ENCODE measurements around the gene PKIG.

PKIG gene

DNA sequence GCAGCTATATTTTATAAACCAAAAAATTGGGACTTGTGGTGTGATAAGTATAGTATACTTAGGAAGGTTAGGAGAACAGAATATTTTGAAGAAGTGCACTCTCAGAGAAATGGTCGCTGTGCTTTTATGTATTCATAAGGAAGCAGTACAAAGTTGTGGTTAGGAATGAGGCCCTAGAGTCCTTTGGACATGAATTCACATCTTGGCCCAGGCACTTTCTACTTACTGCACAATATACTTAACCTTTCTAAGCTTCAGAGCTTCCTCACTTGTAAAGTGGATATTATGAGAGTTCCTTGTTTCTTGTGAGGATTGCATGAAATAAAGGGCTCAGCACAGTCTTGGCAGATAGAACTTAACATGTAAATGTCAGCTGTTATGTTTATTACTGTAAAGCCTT, 39.5 kb upstream of the PKIG start:
- no peak overlapping the region for H3K4me3 ChIP-seq (ENCODE audit: low read depth, low read length)
- DNase-seq (ENCODE audit: low read depth): no peak
- TF ChIP-seq, protein P1, sequence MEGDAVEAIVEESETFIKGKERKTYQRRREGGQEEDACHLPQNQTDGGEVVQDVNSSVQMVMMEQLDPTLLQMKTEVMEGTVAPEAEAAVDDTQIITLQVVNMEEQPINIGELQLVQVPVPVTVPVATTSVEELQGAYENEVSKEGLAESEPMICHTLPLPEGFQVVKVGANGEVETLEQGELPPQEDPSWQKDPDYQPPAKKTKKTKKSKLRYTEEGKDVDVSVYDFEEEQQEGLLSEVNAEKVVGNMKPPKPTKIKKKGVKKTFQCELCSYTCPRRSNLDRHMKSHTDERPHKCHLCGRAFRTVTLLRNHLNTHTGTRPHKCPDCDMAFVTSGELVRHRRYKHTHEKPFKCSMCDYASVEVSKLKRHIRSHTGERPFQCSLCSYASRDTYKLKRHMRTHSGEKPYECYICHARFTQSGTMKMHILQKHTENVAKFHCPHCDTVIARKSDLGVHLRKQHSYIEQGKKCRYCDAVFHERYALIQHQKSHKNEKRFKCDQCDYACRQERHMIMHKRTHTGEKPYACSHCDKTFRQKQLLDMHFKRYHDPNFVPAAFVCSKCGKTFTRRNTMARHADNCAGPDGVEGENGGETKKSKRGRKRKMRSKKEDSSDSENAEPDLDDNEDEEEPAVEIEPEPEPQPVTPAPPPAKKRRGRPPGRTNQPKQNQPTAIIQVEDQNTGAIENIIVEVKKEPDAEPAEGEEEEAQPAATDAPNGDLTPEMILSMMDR (IDR thresholded peaks at IDR 0.05; ENCODE audit: low read depth, low read length, missing control alignments): no peak

DNA sequence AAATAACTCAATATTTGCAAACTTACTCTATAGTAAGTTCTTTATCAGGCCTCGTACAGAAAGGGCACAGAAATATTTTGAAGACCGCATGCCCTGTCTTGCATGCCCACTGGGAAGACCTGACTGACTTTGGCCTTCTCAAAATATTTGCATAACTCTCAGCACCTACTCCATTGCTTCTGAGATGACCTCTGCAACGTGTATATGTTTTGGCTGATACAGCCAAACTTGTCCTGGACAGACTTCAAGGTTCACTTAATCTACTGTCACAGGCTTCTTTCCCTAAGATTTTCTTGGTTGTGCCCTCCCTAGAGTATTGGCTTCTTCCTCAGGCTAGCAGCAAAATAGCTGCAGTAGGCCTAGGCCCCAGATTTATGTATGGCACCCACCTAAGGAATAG, 39.0 kb upstream of the PKIG start:
- TF ChIP-seq, protein P1 (IDR thresholded peaks at IDR 0.05; ENCODE audit: low read depth, low read length, missing control alignments): no peak
- H3K4me3 ChIP-seq (ENCODE audit: low read depth, low read length): no peak overlapping the region
- DNase-seq (ENCODE audit: low read depth): no peak

DNA sequence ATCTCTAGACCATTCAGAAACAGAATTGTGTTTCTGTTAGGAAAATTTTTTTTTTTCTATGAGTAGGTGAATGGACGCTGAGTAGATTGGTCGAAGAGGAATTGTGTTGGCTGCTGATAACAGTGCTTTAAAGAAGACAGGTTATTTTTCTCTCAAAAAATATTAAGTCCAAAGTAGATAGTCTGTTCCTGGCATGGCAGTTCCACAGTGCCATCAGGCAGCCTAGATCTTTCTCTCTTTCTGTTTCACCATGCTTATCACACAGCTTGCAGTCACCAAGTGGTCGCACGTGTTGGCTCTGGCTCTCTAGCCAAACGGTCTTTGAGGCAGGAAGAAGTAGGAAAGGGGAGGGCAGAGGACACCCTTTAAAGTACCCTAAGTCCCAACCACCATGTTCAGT, 38.1 kb upstream of the PKIG start:
- DNase-seq (ENCODE audit: low read depth): no peak
- H3K4me3 ChIP-seq (ENCODE audit: low read depth, low read length): no peak overlapping the region
- TF ChIP-seq, protein P1 (IDR thresholded peaks at IDR 0.05; ENCODE audit: low read depth, low read length, missing control alignments): no peak

DNA sequence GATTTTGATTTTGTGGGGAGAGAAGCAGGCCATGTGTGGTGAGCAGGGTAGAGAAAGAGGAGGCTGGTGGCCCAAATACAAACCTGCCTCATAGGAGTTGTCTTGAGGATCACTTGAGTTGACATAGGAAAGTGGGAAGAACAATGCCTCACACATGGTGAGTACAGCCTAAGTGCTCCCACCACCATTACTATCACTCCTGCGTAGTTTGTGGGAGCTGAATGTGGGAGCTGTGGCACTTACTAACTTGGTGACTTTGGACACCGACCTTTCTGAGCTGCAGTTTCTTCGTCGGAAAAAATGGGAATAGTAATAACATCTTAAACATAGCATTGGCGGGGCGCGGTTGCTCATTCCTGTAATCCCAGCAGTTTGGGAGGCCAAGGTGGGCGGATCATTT, 35.0 kb upstream of the PKIG start:
- TF ChIP-seq, protein P1 (IDR thresholded peaks at IDR 0.05; ENCODE audit: low read depth, low read length, missing control alignments): no peak
- DNase-seq (ENCODE audit: low read depth): no peak

DNA sequence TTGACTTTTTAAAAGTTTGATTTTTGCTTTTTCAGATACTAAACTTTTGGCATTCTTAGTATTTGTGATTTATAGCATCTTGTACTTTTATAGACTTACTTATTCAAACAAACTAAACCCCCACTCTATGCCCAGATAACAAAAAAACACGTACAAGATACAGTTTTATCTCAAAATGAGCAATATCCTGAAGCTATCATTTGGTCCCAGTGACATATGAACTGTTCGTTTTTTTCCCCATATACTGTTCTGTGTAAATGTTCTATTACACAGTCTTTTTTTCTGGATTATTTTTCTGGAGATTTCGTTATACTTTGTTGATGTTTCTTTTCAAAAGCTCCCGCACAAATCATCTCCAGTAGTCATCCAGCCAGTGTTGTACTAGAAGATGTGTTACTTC, 33.3 kb upstream of the PKIG start:
- TF ChIP-seq, protein P1 (IDR thresholded peaks at IDR 0.05; ENCODE audit: low read depth, low read length, missing control alignments): no peak
- no peak overlapping the region for H3K4me3 ChIP-seq (ENCODE audit: low read depth, low read length)
- no peak for DNase-seq (ENCODE audit: low read depth)

More for the DNA sequence above, 35.0 kb upstream of the PKIG start:
- H3K4me3 ChIP-seq (ENCODE audit: low read depth, low read length): no peak overlapping the region

DNA sequence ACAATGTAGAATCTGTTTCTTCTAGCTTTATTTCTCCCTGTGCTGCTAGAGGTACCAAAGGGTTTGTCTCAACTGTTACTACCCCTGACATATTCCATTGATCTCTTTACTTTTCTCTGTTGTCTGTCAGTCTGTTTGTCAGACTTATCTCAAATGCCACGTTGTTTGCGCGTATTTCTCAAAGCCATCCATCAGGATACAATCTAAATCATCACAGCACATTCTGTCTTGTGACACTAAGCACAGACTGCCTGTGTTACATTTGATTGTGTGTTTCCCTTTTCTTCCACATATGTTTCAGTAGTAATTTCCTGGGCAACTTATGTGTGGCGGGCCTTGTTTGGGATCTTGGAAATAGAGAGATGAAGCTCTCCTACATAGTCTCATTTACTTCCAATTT, 30.3 kb upstream of the PKIG start:
- no peak overlapping the region for H3K4me3 ChIP-seq (ENCODE audit: low read depth, low read length)
- DNase-seq (ENCODE audit: low read depth): no peak
- TF ChIP-seq, protein P1 (IDR thresholded peaks at IDR 0.05; ENCODE audit: low read depth, low read length, missing control alignments): no peak

DNA sequence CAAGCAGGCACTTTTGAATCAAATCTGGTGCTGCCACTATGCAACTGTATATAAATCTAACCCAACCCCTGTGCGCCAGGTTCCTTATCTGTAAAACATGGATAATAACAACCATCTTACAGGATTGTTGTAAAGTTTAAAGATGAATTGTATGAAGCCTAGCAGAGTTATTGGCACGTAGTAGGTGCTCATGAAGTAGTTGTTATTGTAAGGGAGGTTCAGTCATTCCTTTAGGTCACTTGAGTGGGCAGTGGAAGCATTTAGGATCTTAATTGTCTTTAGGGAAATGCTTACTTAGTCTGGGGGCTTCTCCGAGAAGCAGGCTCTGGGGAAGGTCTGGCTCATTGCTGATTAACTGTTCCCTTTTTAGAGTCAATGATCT, 29.8 kb upstream of the PKIG start:
- TF ChIP-seq, protein P1 (IDR thresholded peaks at IDR 0.05; ENCODE audit: low read depth, low read length, missing control alignments): no peak
- DNase-seq (ENCODE audit: low read depth): no peak
- no peak overlapping the region for H3K4me3 ChIP-seq (ENCODE audit: low read depth, low read length)
